ENCODE measurements around the gene SYNJ1.
A peak's percentile ranks its signal among the peaks of the same experiment; 100 is the strongest.

- TF ChIP-seq CTCF (IDR thresholded peaks at IDR 0.05 in 2 of 3, conservative IDR thresholded peaks at IDR 0.05 in 1 of 3; ENCODE audit: control insufficient read depth in 2 of 3, extremely low read depth in 1 of 3, insufficient read depth in 1 of 3, low read depth in 3 of 3, low read length in 3 of 3) (no peak), CEBPB (IDR thresholded peaks at IDR 0.05; ENCODE audit: borderline replicate concordance in 1 of 2, low read depth in 2 of 2, low read length in 2 of 2) (no peak), CUX1 (IDR thresholded peaks at IDR 0.05; ENCODE audit: insufficient replicate concordance, low read depth, low read length) (no peak), ZNF274 (IDR thresholded peaks at IDR 0.05; ENCODE audit: insufficient read depth, insufficient read length) (no peak), ATF2 (IDR thresholded peaks at IDR 0.05; ENCODE audit: low read length) (no peak), ZNF24 (IDR thresholded peaks at IDR 0.05) (no peak), RFX5 (IDR thresholded peaks at IDR 0.05; ENCODE audit: low read depth, low read length) (no peak), FOXM1 (IDR thresholded peaks at IDR 0.05; ENCODE audit: low read depth, low read length) (no peak), POLR2AphosphoS2 (IDR thresholded peaks at IDR 0.05; ENCODE audit: low read depth, low read length) (0 out of 2 replicates have a peak, but pooled peaks have one; percentile 19), EP300 (IDR thresholded peaks at IDR 0.05; ENCODE audit: borderline replicate concordance in 1 of 2, control insufficient read depth in 1 of 2, low read depth in 2 of 2, low read length in 2 of 2) (peak in 1 of 2 experiments; percentile 17; a peak in 1 of 4 replicates), JUNB (IDR thresholded peaks at IDR 0.05) (no peak), YY1 (IDR thresholded peaks at IDR 0.05; ENCODE audit: low read depth, low read length) (peak; percentile 8; the same call in 1 of the 2 replicates)
Measured at GRCh38 chr21:32727687-32728455, at the start of gene SYNJ1.
